PFSK-1 (cell line): Measurements from ENCODE around the gene TPD52L2. TPM values are rescaled to one million over a fixed set of nuclear protein-coding genes. Genes with fewer than 3 reads are reported as not detected.

Source experiments
- FOXP2 ChIP-seq: optimal IDR thresholded peaks from 2 replicates; pipeline ENCODE3; 2011; ENCODE audit warnings: borderline replicate concordance, control low read depth, inconsistent platforms; ENCODE audit not compliant: insufficient read depth; ENCODE audit errors: extremely low read length, extremely low read depth
- POLR2AphosphoS5 ChIP-seq: IDR thresholded peaks from 2 replicates; pipeline ENCODE4 v1.6.1; 2012; ENCODE audit warnings: low read depth, mild to moderate bottlenecking, control low read depth, low read length, moderate library complexity
- REST ChIP-seq, 2 experiments: IDR thresholded peaks; 2 replicates each; pipeline versions ENCODE4 v1.6.1 to v1.8.0; 2011 to 2012; ENCODE audit warnings: low read depth in 2 of 2, low read length in 2 of 2, control low read depth in 1 of 2, inconsistent platforms in 1 of 2, mild to moderate bottlenecking in 1 of 2, moderate library complexity in 1 of 2; ENCODE audit not compliant: insufficient read depth in 1 of 2
- SIN3A ChIP-seq: IDR thresholded peaks from 2 replicates; pipeline ENCODE4 v1.6.1; 2012; ENCODE audit warnings: mild to moderate bottlenecking, low read length, moderate library complexity, borderline replicate concordance; ENCODE audit not compliant: insufficient read depth
- TAF1 ChIP-seq: IDR thresholded peaks from 2 replicates; pipeline ENCODE4 v1.6.1; 2012; ENCODE audit warnings: low read length, control low read depth, borderline replicate concordance; ENCODE audit not compliant: insufficient read depth
- polyA plus RNA-seq: library from polyadenylated mRNA; unstranded; fragments of >200 nt; gene quantifications from one replicate; pipeline ENCODE4 v1.2.1, GENCODE V29; 2012; ENCODE audit warnings: low read depth, missing spikeins; ENCODE audit not compliant: insufficient read length

Gene TPD52L2
- 88.4 TPM for polyA plus RNA-seq

GRCh38 chr20:63864978-63865640 lies at the start of gene TPD52L2:
Gene TPD52L2, plus strand, starts transcription at chr20:63865270. Its CDS starts 96 bp downstream, at chr20:63865366.
- TF ChIP-seq TAF1 (peak; percentile 87), POLR2AphosphoS5 (peak; percentile 89), SIN3A (no peak), REST (IDR thresholded peaks at IDR 0.05; ENCODE audit: insufficient read depth in 1 of 2, low read depth in 2 of 2, low read length in 2 of 2) (no peak), FOXP2 (no peak)

- TF ChIP-seq POLR2AphosphoS5 (no peak), FOXP2 (no peak), REST (IDR thresholded peaks at IDR 0.05; ENCODE audit: insufficient read depth in 1 of 2, low read depth in 2 of 2, low read length in 2 of 2) (no peak), TAF1 (no peak), SIN3A (no peak)
Observed at GRCh38 chr20:63815615-63816253, 49.3 kb upstream of the TPD52L2 start.

- TF ChIP-seq FOXP2 (no peak), POLR2AphosphoS5 (no peak), TAF1 (no peak), SIN3A (no peak), REST (IDR thresholded peaks at IDR 0.05; ENCODE audit: insufficient read depth in 1 of 2, low read depth in 2 of 2, low read length in 2 of 2) (no peak)
Observed at GRCh38 chr20:63819224-63819921, 45.7 kb upstream of the TPD52L2 start.

- TF ChIP-seq SIN3A (no peak), FOXP2 (no peak), TAF1 (no peak), POLR2AphosphoS5 (no peak), REST (IDR thresholded peaks at IDR 0.05; ENCODE audit: insufficient read depth in 1 of 2, low read depth in 2 of 2, low read length in 2 of 2) (no peak)
Observed at GRCh38 chr20:63821811-63822210, 43.3 kb upstream of the TPD52L2 start.
